Erythroblast (primary cell): Measurements from ENCODE around the gene HELZ2.

Source experiments
- GATA1 ChIP-seq: IDR thresholded peaks from 2 replicates; pipeline ENCODE4 v1.6.1; 2011; ENCODE audit warnings: low read depth, mild to moderate bottlenecking, control low read depth, low read length, moderate library complexity
- POLR2A ChIP-seq: IDR thresholded peaks from 2 replicates; pipeline ENCODE4 v1.6.1; 2011; ENCODE audit warnings: mild to moderate bottlenecking, low read length

DNA sequence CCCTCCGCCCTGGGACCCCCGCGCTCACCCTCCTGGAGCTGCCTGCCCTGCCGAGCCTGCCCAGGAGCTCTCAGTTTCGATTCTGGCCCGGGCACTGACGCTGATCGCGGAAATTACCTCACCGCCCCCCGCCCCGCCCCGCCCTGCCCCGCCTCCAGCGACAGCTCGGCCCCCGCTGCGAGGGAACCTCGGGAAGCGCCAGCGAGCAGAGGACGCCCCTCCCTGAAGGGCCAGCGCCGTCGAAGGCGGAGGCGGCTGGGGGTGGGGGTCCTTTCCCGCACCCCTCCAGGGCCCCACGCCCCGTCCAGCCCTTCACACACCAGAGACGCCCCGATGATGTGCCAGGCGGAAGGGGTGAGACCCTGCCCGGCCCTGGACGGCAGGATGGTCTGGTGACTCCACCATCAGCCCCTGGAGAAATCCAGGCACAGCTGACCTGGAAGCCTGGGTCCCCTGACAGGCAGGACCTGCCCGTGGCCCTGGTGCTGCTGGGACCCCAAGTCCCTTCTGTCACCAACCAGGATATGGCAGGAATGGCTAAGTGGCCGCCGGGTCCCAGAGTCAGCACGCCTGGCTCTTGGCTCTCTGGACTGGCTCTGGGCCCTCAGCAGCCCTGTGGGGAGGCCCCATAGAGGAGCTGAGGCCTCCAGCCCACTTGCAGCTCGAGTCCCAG, at the start of gene HELZ2:
- TF ChIP-seq POLR2A, result no peak
- no peak for TF ChIP-seq GATA1
